NK-92 (cell line): Measurements from ENCODE around the gene AGPAT3.

Experiments
- DNase-seq: peaks from one replicate; lab custom pipeline; 2025; ENCODE audit not compliant: unreplicated experiment; lab: John Stamatoyannopoulos, UW

AGPAT3 gene

DNA sequence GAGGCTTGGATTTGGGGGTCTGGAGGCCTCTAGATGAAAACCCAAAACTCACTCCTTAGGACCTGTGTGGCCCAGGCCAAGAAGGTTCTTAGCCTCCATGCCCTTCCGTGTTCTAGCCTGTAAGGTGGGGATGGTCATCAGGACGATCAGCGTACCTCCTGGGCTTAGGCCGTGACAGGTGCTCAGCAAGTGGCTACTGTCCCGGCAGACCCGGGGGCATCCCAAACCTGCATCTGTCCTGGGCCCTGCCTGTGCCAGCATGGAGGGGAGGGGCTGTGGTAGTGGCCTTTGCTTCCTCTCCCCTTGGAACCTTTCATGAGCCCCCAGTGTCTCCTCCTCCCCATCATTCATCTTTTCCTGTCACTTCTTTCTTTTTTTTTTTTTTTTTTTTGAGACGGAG, 124.4 kb downstream of the AGPAT3 start:
- DNase-seq, result no peak

GRCh38 chr21:43991447-43991991, 126.5 kb downstream of the AGPAT3 start:
- no peak for DNase-seq

DNA sequence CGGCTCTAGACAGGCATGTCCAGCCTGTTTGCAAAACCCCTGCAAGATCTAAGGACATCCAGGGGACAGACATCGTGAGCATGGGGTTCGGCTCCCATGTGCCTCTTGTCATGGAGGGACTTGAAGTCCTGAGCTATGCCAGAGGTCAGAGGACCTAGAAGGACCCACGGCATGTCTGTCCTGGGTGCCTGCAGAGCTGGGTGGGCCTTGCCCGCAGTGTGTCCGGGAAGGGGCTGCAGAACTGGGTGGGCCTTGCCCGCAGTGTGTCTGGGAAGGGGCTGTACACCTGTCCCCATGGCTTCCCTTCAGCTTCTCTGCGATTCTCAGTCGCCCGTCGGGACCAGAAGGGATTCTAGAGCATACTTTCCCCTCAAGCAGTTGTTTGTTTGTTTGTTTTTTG, 127.1 kb downstream of the AGPAT3 start:
- no peak for DNase-seq

GRCh38 chr21:43993420-43993934, 128.5 kb downstream of the AGPAT3 start:
- DNase-seq, result no peak

GRCh38 chr21:43994085-43994484, 129.1 kb downstream of the AGPAT3 start:
- DNase-seq, result no peak

DNA sequence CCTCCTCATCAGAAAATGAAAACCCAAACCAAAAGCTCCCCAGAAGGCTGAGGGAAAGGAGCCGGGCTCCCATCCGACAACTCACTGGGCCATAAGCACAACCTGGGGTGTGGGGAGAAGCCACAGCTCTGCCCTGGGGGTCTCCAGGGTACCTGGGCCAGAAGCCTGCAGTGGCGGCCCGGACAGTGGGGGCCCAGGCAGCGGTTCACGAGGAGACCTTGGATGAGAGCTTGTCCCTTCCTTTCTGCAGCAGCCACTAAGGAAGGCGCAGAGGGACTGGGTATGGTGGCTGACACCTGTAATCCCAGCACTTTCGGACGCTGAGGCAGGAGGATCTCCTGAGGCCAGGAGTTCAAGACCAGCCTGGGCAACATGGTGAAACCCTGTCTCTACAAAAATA, 129.6 kb downstream of the AGPAT3 start:
- no peak for DNase-seq

DNA sequence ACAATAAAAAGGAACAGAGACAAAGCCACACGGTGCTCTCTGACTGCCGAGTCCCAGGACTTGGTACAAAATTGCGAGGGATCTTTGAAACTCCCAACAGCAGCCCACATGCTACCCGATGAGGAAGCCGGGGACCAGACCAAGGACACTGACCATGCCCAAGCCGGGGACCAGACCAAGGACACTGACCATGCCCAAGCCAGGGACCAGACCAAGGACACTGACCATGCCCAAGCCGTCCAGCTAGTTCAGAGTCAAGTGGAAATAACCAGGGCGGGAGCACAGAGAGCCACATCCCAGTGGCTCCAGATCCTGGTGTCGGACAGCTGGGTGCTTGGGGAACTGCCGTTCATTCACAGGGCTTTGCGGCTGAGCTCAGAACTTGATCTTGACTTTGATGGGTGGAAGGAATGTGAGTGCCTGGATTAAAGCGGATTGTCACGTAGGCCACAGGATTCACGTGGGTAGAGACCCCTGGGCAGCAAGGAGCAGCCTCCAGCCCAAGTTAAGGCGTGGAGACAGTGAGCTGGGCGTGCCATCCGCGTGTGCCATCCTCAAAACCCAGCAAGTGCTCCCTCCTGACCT, 130.6 kb downstream of the AGPAT3 start:
- no peak for DNase-seq

DNA sequence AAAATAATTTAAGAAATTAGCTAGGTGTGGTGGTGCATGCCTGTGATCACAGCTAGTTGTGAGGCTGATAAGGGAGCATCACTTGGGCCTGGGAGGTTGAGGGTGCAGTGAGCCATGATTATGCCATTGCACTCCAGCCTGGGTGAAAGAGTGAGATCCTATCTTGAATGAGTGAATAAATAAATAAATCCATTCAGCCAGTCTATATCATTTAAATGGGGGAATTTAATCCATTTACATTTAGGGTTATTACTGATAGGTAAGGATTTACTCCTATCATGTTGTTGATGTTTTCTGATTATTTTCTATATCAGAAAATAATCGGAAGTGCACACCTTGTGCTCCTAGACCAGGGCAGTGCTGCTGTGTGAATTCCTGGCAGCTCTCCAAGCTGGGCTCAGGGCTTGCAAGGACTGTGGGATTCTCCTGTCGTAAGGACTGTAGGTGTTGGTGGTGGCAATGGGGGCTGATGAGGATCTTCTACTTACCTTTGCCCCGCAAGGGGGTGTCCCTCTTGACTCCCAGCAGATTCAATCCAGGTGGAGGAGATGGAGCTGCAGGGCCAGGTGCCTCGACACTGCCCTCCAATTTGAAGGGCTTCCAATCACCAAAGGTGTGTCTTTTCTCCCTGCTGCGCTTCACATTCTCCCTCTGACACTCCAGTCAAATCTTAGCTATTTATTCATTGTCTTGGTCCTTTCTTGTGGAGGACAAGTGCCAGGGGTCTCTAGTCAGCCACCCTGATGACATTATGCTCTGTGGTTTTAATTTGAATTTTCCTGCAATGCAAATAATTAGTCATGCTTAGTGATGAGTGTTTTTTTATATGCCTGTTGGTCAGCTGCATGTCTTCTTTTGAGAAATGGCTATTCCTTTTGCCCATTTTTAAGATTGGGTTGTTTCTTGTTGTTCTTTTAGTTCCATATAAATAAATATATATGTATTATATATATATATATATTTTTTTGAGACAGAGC, 133.0 kb downstream of the AGPAT3 start:
- no peak for DNase-seq

DNA sequence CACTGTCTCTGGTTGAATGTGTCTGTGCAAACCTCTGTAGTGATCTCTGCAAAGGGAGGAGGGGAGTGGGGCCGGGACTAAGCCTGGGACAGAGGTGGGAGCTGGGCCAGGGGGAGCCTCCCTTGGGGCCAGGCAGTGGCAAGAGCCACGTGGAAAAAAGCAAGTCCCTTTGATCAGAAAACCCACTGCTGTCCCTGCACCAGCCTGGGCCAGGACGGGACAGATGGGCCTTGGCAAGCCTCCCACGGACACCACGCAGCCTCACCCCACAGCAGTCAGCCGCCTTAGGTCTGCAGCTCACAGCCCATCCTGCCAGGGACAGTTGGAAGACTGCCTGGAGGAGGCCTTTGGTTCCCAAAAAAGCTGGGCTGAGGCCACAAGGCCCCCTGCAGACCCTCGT, 135.3 kb downstream of the AGPAT3 start:
- no peak for DNase-seq

- no peak for DNase-seq
Observed at GRCh38 chr21:44002511-44002910, 137.5 kb downstream of the AGPAT3 start.

DNA sequence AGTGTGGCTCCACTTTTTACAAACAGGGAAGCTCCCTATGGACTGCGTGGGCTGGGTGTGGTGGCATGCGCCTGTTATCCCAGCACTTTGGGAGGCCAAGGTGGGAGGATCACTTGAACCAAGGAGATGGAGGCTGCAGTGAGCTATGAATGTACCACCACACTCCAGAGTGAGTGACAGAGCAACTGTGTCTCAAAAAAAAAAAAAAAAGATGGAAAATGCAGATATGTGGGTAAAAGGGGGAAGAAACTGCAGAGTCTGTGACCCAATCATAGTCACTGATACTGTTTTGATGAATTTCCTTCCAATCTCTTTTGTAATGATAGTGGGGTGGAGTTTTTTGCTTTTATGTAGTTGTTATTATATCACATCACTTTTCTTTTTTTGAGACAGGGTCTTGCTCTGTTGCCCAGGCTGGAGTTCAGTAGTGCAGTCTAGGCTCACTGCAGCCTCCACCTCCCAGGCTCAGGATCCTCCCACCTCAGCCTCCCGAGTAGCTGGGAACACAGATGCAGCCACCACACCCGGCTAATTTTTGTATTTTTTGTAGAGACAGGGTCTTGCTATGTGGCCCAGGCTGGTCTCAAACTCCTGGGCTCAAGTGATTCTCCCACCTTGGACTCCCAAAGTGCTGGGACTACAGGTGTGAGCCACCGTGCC, 138.4 kb downstream of the AGPAT3 start:
- DNase-seq, result no peak

- DNase-seq, result no peak
Observed at GRCh38 chr21:44005071-44005470, 140.0 kb downstream of the AGPAT3 start.

- no peak for DNase-seq
Observed at GRCh38 chr21:44005593-44005992, 140.6 kb downstream of the AGPAT3 start.

- DNase-seq, result no peak
Observed at GRCh38 chr21:44006017-44006619, 141.1 kb downstream of the AGPAT3 start.

DNA sequence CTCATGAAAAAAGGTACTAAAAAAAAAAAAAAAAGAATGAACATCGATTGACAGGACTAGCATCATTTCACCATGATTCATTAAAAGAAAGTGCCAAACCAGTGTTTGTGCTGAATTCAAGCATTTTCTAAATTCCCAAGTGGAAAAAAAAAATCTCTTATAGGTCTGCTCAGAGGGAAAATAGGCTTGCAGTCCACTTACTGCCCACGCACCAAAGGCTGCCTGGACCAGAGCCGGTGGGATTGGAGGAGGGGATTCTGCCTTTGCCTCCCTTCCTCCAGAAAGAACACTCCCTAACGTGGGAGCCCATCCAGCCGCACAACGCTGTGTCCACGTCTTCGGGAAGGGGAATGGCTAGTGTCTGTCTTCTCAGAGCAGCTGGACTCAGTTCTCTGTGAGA, 141.6 kb downstream of the AGPAT3 start:
- DNase-seq, result no peak

- no peak for DNase-seq
Observed at GRCh38 chr21:44010429-44010828, 145.4 kb downstream of the AGPAT3 start.

- no peak for DNase-seq
Observed at GRCh38 chr21:44011123-44011522, 146.1 kb downstream of the AGPAT3 start.

GRCh38 chr21:44011579-44012473, 146.8 kb downstream of the AGPAT3 start, which contains the start of gene TRAPPC10:
TSS of gene TRAPPC10 (plus strand) at chr21:44012309. CDS start at chr21:44012494, 185 bp downstream.
- DNase-seq, result no peak

- DNase-seq, result no peak
Observed at GRCh38 chr21:44012474-44013379, 147.7 kb downstream of the AGPAT3 start.
